Suprapubic skin (tissue), 4 donors: ENCODE data around the gene SRRM3. TPM values are rescaled to one million over a fixed set of nuclear protein-coding genes. Genes with fewer than 3 reads are reported as not detected.
A peak's percentile ranks its signal among the peaks of the same experiment; 100 is the strongest.

Experiments used
- DNase-seq, 2 donors: peaks; one replicate each; pipeline ENCODE4 v3.0.0-alpha.2; 2019; ENCODE audit warnings: low spot score in 2 of 2
- H3K27ac ChIP-seq: fragments of 200-600 bp; sonication (generic); one replicate; pipeline ENCODE4 v1.5.1; 2019
- H3K27me3 ChIP-seq: fragments of 200-600 bp; sonication (generic); one replicate; pipeline ENCODE4 v1.5.1; 2019
- H3K36me3 ChIP-seq: fragments of 200-600 bp; sonication (generic); one replicate; pipeline ENCODE4 v1.5.1; 2019
- H3K4me1 ChIP-seq: fragments of 200-600 bp; sonication (generic); one replicate; pipeline ENCODE4 v1.5.1; 2019
- H3K4me3 ChIP-seq: fragments of 200-600 bp; sonication (generic); one replicate; pipeline ENCODE4 v1.5.1; 2019; ENCODE audit warnings: mild to moderate bottlenecking
- H3K9me3 ChIP-seq: fragments of 200-600 bp; sonication (generic); one replicate; pipeline ENCODE4 v1.5.1; 2019
- EP300 ChIP-seq: sonication (generic); formaldehyde crosslinking; IDR thresholded peaks from one replicate; pipeline ENCODE4 v1.6.1; 2017; ENCODE audit warnings: antibody characterized with exemption
- POLR2A ChIP-seq, 2 donors: fragments of 450-650 bp; IDR thresholded peaks; one replicate each; pipeline ENCODE4 v1.6.1; 2017; ENCODE audit warnings: antibody characterized with exemption in 2 of 2, mild to moderate bottlenecking in 2 of 2, moderate library complexity in 2 of 2
- POLR2AphosphoS5 ChIP-seq, 3 donors: sonication (generic); formaldehyde crosslinking; IDR thresholded peaks; one replicate each; pipeline ENCODE4 v1.6.1; 2017; ENCODE audit warnings: antibody characterized with exemption in 3 of 3
- WGBS: methylation state at CpG from one replicate; pipeline ENCODE4 v1.1.5; 2018; 5-methylcytosine and 5-hydroxymethylcytosine counted together
- total RNA-seq, 4 donors: library from RNA; depleted of rRNA; stranded (reverse); fragments of >200 nt; gene quantifications; one replicate each; pipeline ENCODE4 v1.1.0, GENCODE V29; 2016
- TF ChIP-seq, protein P1 (sequence below), 2 donors: fragments of 200-600 bp in 1 of 2; fragments of 450-650 bp in 1 of 2; sonication (generic) in 1 of 2; IDR thresholded peaks; one replicate each; pipeline ENCODE4 v1.5.1; 2016 to 2019; ENCODE audit warnings: antibody characterized with exemption in 2 of 2, mild to moderate bottlenecking in 1 of 2, moderate library complexity in 1 of 2

The SRRM3 gene
- total RNA-seq, 4 donors from 2014 or later = 5.6 to 8.5 (median 7.7) TPM

DNA sequence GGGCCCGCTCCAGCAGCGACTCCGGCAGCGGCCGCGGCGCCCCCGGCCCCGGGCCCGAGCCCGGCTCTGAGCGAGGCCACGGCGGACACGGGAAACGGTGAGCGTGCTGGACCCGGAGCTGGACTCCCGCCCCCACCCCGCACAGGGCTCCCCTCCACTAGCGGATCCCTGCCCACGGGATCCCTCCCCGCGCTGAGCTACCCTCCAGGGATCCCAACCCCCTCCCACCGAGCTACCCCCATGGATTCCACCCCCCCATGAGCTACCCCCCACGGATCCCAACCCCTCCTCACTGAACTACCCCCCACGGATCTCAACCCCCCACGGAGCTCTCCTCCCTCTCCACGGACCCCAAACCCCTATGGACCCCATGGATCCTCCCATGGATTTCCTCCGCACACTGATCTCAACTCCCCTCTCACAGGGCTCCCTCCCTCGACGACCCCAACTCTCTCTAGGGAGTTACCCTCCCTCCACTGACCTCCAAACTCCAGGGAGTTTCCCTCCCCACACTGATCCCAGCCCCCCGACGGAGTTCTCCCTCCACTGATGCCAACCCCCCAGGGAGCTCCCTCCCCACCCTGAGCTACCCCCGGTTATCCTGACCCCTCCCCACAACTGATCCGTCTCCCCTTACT is 80.1 kb downstream of the SRRM3 start:
- no peak for TF ChIP-seq EP300
- no peak for TF ChIP-seq POLR2A (IDR thresholded peaks at IDR 0.05)
- TF ChIP-seq, protein P1, sequence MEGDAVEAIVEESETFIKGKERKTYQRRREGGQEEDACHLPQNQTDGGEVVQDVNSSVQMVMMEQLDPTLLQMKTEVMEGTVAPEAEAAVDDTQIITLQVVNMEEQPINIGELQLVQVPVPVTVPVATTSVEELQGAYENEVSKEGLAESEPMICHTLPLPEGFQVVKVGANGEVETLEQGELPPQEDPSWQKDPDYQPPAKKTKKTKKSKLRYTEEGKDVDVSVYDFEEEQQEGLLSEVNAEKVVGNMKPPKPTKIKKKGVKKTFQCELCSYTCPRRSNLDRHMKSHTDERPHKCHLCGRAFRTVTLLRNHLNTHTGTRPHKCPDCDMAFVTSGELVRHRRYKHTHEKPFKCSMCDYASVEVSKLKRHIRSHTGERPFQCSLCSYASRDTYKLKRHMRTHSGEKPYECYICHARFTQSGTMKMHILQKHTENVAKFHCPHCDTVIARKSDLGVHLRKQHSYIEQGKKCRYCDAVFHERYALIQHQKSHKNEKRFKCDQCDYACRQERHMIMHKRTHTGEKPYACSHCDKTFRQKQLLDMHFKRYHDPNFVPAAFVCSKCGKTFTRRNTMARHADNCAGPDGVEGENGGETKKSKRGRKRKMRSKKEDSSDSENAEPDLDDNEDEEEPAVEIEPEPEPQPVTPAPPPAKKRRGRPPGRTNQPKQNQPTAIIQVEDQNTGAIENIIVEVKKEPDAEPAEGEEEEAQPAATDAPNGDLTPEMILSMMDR (IDR thresholded peaks at IDR 0.05) = no peak
- no peak for TF ChIP-seq POLR2AphosphoS5 (IDR thresholded peaks at IDR 0.05)
- Histone ChIP-seq H3K9me3 (no peaks in the 10 kb centered on the region), H3K36me3 (no peaks in the 10 kb centered on the region), H3K27ac (no peak overlapping the region), H3K4me3 (peak overlapping the region; percentile 70), H3K4me1 (peaks cover 24% of the 10 kb centered on the region), H3K27me3 (peaks cover 23% of the 10 kb centered on the region)
- no peak for DNase-seq
- WGBS = 4% methylated on average over 14 of the region's 36 CpGs

DNA sequence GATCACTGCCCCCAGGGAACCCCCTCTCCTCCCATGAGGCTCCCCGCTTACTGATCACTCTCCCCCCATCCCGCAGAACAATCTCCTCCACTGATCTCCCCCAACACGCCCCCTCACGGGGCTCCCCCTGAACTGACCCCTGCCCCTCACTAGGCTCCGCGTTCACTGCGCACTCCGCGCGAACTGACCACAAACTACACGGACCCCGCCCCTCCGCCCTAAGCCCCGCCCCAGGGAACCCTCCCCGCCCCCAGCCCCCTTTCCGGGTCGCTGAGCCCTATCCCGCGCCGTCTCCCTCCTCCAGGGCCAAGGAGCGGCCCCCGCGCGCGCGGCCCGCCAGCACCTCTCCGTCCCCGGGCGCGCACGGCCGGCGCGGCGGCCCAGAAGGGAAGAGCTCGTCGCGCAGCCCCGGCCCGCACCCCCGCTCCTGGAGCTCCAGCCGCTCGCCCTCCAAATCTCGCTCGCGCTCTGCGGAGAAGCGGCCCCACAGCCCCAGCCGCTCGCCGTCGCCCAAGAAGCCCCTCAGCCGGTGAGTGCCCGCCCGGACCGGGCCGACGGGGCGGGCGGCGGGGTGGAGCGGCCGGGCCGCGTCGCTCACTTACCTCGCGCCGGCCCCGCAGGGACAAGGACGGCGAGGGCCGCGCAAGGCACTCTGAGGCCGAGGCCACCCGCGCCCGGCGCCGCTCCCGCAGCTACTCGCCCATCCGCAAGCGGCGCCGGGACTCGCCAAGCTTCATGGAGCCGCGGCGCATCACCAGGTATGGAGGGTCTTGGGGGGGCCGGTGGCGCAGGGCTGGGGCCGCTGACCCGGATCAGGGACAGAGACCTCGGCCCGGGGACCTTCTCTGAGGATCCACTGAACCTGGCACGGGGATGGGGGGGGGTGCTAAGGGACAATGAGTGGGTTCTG is 80.9 kb downstream of the SRRM3 start:
- Histone ChIP-seq H3K4me3 (peak overlapping the region; percentile 70), H3K36me3 (no peaks in the 10 kb centered on the region), H3K27ac (no peak overlapping the region), H3K4me1 (peaks cover 24% of the 10 kb centered on the region), H3K27me3 (peaks cover 23% of the 10 kb centered on the region), H3K9me3 (no peaks in the 10 kb centered on the region)
- 1% methylated on average over 19 of the region's 98 CpGs for WGBS
- DNase-seq = no peak
- no peak for TF ChIP-seq EP300
- TF ChIP-seq, protein P1 (IDR thresholded peaks at IDR 0.05) = no peak
- no peak for TF ChIP-seq POLR2A (IDR thresholded peaks at IDR 0.05)
- no peak for TF ChIP-seq POLR2AphosphoS5 (IDR thresholded peaks at IDR 0.05)

DNA sequence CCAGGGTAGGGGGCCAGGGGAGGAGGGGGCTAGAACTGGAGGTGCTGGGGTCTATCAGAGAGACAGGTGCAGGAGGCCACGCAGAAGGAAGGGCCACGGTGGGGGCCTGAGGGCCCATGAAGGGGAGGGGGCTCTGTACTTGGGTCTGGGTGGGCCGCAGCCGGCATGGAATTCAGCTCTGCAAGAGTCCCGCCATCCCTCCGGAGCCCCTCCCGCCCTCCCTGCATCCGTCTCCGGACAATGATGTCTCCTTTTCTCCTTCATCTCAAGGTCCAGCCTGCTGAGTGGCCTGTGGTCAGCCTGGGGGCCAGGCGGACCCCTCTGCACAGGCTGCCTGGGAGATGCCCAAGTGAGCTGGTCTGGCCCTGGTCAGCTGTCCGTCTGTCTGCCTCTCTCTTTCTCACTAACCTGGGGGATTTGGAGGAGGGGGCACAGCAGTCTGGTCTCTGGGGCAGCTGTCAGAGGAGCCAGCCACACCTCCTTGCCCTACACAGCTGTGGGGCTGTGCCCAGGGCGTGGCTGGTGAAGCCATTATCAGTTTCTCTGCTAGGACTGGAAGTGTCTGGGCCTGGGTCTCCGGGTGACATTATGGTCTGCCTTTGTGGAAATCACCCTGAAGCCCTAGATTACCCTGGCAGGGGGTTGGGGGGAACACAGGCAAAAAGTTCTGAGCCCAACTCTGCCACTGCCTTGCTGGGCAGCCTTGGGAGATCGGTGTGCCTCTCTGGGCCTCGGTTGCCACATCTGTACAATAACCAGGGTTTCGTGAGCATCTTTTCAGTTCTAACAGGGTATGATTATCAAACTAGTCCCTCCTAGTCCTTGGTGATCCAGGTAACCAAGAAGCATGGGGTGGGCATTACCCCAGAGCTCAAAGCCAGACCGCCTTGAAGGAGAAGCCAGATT is 81.8 kb downstream of the SRRM3 start:
- Histone ChIP-seq H3K4me3 (peak overlapping the region; percentile 70), H3K4me1 (peaks cover 24% of the 10 kb centered on the region), H3K27me3 (peaks cover 20% of the 10 kb centered on the region), H3K9me3 (no peaks in the 10 kb centered on the region), H3K27ac (no peak overlapping the region), H3K36me3 (no peaks in the 10 kb centered on the region)
- 85% methylated on average over 6 of the region's 17 CpGs for WGBS
- no peak for DNase-seq
- no peak for TF ChIP-seq POLR2A (IDR thresholded peaks at IDR 0.05)
- no peak for TF ChIP-seq EP300
- no peak for TF ChIP-seq POLR2AphosphoS5 (IDR thresholded peaks at IDR 0.05)
- TF ChIP-seq, protein P1 (IDR thresholded peaks at IDR 0.05) = no peak

DNA sequence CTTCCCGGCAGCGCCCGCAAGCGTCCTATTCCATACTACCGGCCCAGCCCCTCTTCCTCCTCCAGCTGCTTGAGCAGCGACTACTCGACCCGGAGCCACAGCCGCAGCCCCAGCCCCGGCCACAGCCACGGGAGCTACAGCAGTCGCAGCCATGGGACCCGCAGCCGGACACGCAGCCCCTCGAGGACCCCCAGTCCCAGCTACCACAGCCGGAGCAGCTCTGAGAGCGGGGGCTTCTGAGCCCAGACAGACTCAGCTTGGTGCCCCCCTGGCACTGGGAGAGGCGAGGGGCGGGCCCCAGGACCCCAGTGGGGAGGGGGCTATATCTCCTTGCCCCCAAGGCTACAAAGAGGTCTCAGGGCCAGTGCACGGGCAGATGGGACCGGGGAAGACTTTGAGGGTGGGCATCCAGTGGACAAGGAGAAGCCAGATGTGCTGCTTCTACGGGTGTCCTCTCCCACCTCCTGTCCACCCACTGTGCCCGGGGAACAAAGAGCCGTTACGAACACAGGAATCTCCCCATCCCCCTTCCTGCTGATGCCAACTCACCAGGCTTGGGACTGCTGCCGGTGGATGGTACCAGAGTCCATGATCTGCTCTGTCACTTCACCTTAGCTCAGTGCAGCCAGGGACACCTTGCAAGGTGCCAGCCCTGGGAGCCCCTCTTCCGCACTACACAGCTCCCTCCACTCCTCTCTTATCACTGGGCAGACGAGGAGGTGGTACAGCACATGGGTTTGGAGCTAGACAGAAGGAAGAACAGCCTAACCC is 84.1 kb downstream of the SRRM3 start:
- Histone ChIP-seq H3K4me3 (no peak overlapping the region), H3K9me3 (no peaks in the 10 kb centered on the region), H3K36me3 (no peaks in the 10 kb centered on the region), H3K4me1 (peaks cover 36% of the 10 kb centered on the region), H3K27me3 (peaks cover 17% of the 10 kb centered on the region), H3K27ac (no peak overlapping the region)
- no peak for TF ChIP-seq POLR2AphosphoS5 (IDR thresholded peaks at IDR 0.05)
- no peak for TF ChIP-seq POLR2A (IDR thresholded peaks at IDR 0.05)
- TF ChIP-seq, protein P1 (IDR thresholded peaks at IDR 0.05) = no peak
- TF ChIP-seq EP300 = no peak
- WGBS = 87% methylated on average over 12 of the region's 29 CpGs
- DNase-seq = no peak
